Liver (tissue), 9 donors: ENCODE results near the gene BACH2. TPM values are rescaled to one million over a fixed set of nuclear protein-coding genes. Genes with fewer than 3 reads are reported as not detected.

Experiments used
- DNase-seq: peaks from one replicate; pipeline ENCODE4 v3.0.0-alpha.2; 2017; ENCODE audit warnings: low spot score
- H3K27ac ChIP-seq, 2 donors: one replicate each; pipeline ENCODE4 v1.7.0; 2013; ENCODE audit warnings: inconsistent platforms in 2 of 2, low read length in 2 of 2, control low read depth in 1 of 2, low read depth in 1 of 2, mild to moderate bottlenecking in 1 of 2
- H3K27me3 ChIP-seq, 4 donors: one replicate each; pipeline versions ENCODE4 v1.6.1 to v1.7.0; 2013; ENCODE audit warnings: low read length in 3 of 4, inconsistent platforms in 1 of 4, mild to moderate bottlenecking in 1 of 4, moderate library complexity in 1 of 4; ENCODE audit not compliant: control insufficient read depth in 4 of 4, insufficient read depth in 4 of 4
- H3K36me3 ChIP-seq, 4 donors: one replicate each; pipeline versions ENCODE4 v1.6.1 to v1.7.0; 2013; ENCODE audit warnings: low read length in 3 of 4, mild to moderate bottlenecking in 3 of 4, low read depth in 1 of 4, moderate library complexity in 1 of 4; ENCODE audit not compliant: control insufficient read depth in 4 of 4, insufficient read depth in 3 of 4
- H3K4me1 ChIP-seq, 4 donors: one replicate each; pipeline versions ENCODE4 v1.6.1 to v1.7.0; 2013; ENCODE audit warnings: low read length in 3 of 4, mild to moderate bottlenecking in 3 of 4, moderate library complexity in 1 of 4; ENCODE audit not compliant: control insufficient read depth in 4 of 4, insufficient read depth in 4 of 4
- H3K4me3 ChIP-seq, 3 donors: one replicate each; pipeline versions ENCODE4 v1.6.1 to v1.7.0; 2013; ENCODE audit warnings: low read length in 3 of 3, control low read depth in 1 of 3, low read depth in 1 of 3, mild to moderate bottlenecking in 1 of 3
- H3K9ac ChIP-seq, 2 donors: one replicate each; pipeline ENCODE4 v1.7.0; 2013; ENCODE audit warnings: low read length in 2 of 2, mild to moderate bottlenecking in 2 of 2, moderate library complexity in 2 of 2, control low read depth in 1 of 2, low read depth in 1 of 2
- H3K9me3 ChIP-seq, 4 donors: one replicate each; pipeline versions ENCODE4 v1.6.1 to v1.7.0; 2013; ENCODE audit warnings: low read length in 3 of 4; ENCODE audit not compliant: control insufficient read depth in 4 of 4
- ATF3 ChIP-seq: IDR thresholded peaks from 2 replicates; pipeline ENCODE4 v1.6.1; 2016; ENCODE audit warnings: antibody characterized with exemption
- CTCF ChIP-seq: fragments of 150-350 bp; IDR thresholded peaks from 2 replicates; pipeline ENCODE4 v1.5.1; 2017; ENCODE audit warnings: improper control_type of control experiment, low read depth, low read length; ENCODE audit not compliant: missing input control
- EGR1 ChIP-seq, 2 donors: IDR thresholded peaks; 2 replicates each; pipeline ENCODE4 v1.6.1; 2016 to 2018; ENCODE audit warnings: antibody characterized with exemption in 2 of 2, low read depth in 2 of 2
- FOXA1 ChIP-seq: IDR thresholded peaks from 2 replicates; pipeline ENCODE4 v1.6.1; 2016; ENCODE audit warnings: antibody characterized with exemption
- FOXA2 ChIP-seq: IDR thresholded peaks from 2 replicates; pipeline ENCODE4 v1.6.1; 2016; ENCODE audit warnings: antibody characterized with exemption
- GABPA ChIP-seq, 2 donors: IDR thresholded peaks in 1 of 2; conservative IDR thresholded peaks in 1 of 2; 2 replicates each; pipeline ENCODE4 v1.6.1; 2016; ENCODE audit warnings: antibody characterized with exemption in 2 of 2, mild to moderate bottlenecking in 1 of 2, moderate library complexity in 1 of 2
- HNF4A ChIP-seq, 2 donors: conservative IDR thresholded peaks; 2 replicates each; pipeline ENCODE4 v1.6.1; 2016; ENCODE audit warnings: antibody characterized with exemption in 2 of 2, mild to moderate bottlenecking in 2 of 2
- HNF4G ChIP-seq: IDR thresholded peaks from 2 replicates; pipeline ENCODE4 v1.6.1; 2016; ENCODE audit warnings: antibody characterized with exemption
- JUND ChIP-seq, 2 donors: IDR thresholded peaks; 2 replicates each; pipeline ENCODE4 v1.6.1; 2016; ENCODE audit warnings: antibody characterized with exemption in 2 of 2
- NR2F2 ChIP-seq: IDR thresholded peaks from 2 replicates; pipeline ENCODE4 v1.6.1; 2016; ENCODE audit warnings: antibody characterized with exemption
- RAD21 ChIP-seq, 2 donors: IDR thresholded peaks; 2 replicates each; pipeline ENCODE4 v1.6.1; 2016; ENCODE audit warnings: antibody characterized with exemption in 2 of 2, mild to moderate bottlenecking in 2 of 2
- REST ChIP-seq: IDR thresholded peaks from 2 replicates; pipeline ENCODE4 v1.6.1; 2016; ENCODE audit warnings: antibody characterized with exemption, mild to moderate bottlenecking
- RXRA ChIP-seq, 2 donors: IDR thresholded peaks; 2 replicates each; pipeline ENCODE4 v1.6.1; 2017 to 2018; ENCODE audit warnings: antibody characterized with exemption in 2 of 2, mild to moderate bottlenecking in 1 of 2
- SP1 ChIP-seq: IDR thresholded peaks from 2 replicates; pipeline ENCODE4 v1.6.1; 2018; ENCODE audit warnings: antibody characterized with exemption, mild to moderate bottlenecking
- TAF1 ChIP-seq: conservative IDR thresholded peaks from 2 replicates; pipeline ENCODE4 v1.6.1; 2016; ENCODE audit warnings: antibody characterized with exemption, mild to moderate bottlenecking
- YY1 ChIP-seq: IDR thresholded peaks from 2 replicates; pipeline ENCODE4 v1.6.1; 2016; ENCODE audit warnings: antibody characterized with exemption, mild to moderate bottlenecking
- ZBTB33 ChIP-seq: IDR thresholded peaks from 2 replicates; pipeline ENCODE4 v1.6.1; 2016; ENCODE audit warnings: antibody characterized with exemption
- WGBS: extraction: QIAGEN DNeasy Blood & Tissue Kit; methylation state at CpG from one replicate; pipeline ENCODE4 v1.1.7; 2013; 5-methylcytosine and 5-hydroxymethylcytosine counted together
- polyA plus RNA-seq, 2 donors: library from polyadenylated mRNA; stranded (reverse) in 1 of 2; unstranded in 1 of 2; fragments of 200-250 nt in 1 of 2; fragments of >200 nt in 1 of 2; fragmentation: Nextera tagmentation in 1 of 2; extraction: Ambion mirVana in 1 of 2; gene quantifications; one replicate each; pipeline versions ENCODE4 v1.2.1 to v1.2.3, GENCODE V29; 2013 to 2015
- total RNA-seq, 2 donors: library from RNA; depleted of rRNA; stranded (reverse); fragments of >200 nt; gene quantifications; one replicate each; pipeline ENCODE4 v1.2.3, GENCODE V29; 2014
- TF ChIP-seq, protein P1 (sequence below): IDR thresholded peaks from 2 replicates; pipeline ENCODE4 v1.6.1; 2016; ENCODE audit warnings: antibody characterized with exemption
- donor health status: healthy.
- donor health status: healthy.
- donor health status: healthy.
- donor health status: healthy.
- donor health status: healthy.

The BACH2 gene
- total and polyA plus RNA-seq, 4 donors: 1.9 to 3.7 (median 1.9) TPM

- no peak for TF ChIP-seq CTCF
- no peak for TF ChIP-seq GABPA (IDR thresholded peaks at IDR 0.05 in 1 of 2, conservative IDR thresholded peaks at IDR 0.05 in 1 of 2)
- TF ChIP-seq ATF3: no peak
- TF ChIP-seq NR2F2: no peak
- TF ChIP-seq HNF4G: no peak
These were observed 365.9 kb downstream of the BACH2 start (continued) for GRCh38 chr6:89930789-89931188.

DNA sequence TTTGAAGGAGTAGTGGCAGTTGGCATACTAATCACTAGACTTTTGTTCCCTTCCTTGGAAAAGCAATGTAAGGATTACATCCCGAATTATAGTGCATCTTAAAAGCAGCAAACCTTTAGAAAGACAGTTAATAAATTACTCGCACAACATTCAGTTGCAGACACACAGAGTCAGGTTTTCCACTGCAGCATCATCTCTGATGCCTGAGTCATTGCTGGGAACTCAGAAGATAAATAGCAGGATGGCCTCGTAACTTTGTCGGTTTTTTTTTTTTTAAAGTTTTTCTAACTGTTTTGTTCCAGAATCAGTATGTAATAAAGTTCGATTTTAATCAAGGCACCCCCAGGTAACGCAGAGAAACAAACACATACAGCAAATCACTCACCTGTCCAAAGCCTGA, 368.0 kb downstream of the BACH2 start:
- 90% methylated on average over 6 of the region's 6 CpGs for WGBS
- Histone ChIP-seq H3K36me3 (peaks cover 0 to 7% (median 2%) of the 10 kb centered on the region in 4 donors), H3K9me3 (no peaks in the 10 kb centered on the region), H3K9ac (no peak overlapping the region), H3K27me3 (no peaks in the 10 kb centered on the region), H3K27ac (no peak overlapping the region), H3K4me1 (no peaks in the 10 kb centered on the region), H3K4me3 (no peak overlapping the region)
- no peak for TF ChIP-seq EGR1 (IDR thresholded peaks at IDR 0.05; ENCODE audit: low read depth in 2 of 2)
- TF ChIP-seq, protein P1, sequence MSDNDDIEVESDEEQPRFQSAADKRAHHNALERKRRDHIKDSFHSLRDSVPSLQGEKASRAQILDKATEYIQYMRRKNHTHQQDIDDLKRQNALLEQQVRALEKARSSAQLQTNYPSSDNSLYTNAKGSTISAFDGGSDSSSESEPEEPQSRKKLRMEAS: no peak
- no peak for TF ChIP-seq SP1
- TF ChIP-seq ZBTB33: no peak
- DNase-seq: no peak

- DNase-seq: no peak
- WGBS: 76% methylated on average over 6 of the region's 6 CpGs
- Histone ChIP-seq H3K4me1 (no peaks in the 10 kb centered on the region), H3K4me3 (no peak overlapping the region), H3K27ac (no peak overlapping the region), H3K36me3 (peaks cover 0 to 7% (median 2%) of the 10 kb centered on the region in 4 donors), H3K9me3 (no peaks in the 10 kb centered on the region), H3K27me3 (no peaks in the 10 kb centered on the region), H3K9ac (no peak overlapping the region)
- TF ChIP-seq RAD21 (IDR thresholded peaks at IDR 0.05) (no peak), SP1 (no peak), EGR1 (IDR thresholded peaks at IDR 0.05; ENCODE audit: low read depth in 2 of 2) (no peak), GABPA (IDR thresholded peaks at IDR 0.05 in 1 of 2, conservative IDR thresholded peaks at IDR 0.05 in 1 of 2) (no peak), JUND (IDR thresholded peaks at IDR 0.05) (no peak), YY1 (no peak), NR2F2 (no peak), TAF1 (no peak), ATF3 (no peak), HNF4A (conservative IDR thresholded peaks at IDR 0.05) (no peak), FOXA2 (no peak), CTCF (no peak), FOXA1 (no peak), RXRA (IDR thresholded peaks at IDR 0.05) (no peak), REST (no peak), HNF4G (no peak)
- TF ChIP-seq, protein P1: no peak
These were observed 368.7 kb downstream of the BACH2 start for GRCh38 chr6:89927791-89928550.
